NCI-H460 (cell line): ENCODE data around the gene MYMX. TPM values are rescaled to one million over a fixed set of nuclear protein-coding genes. Genes with fewer than 3 reads are reported as not detected.
A peak's percentile ranks its signal among the peaks of the same experiment; 100 is the strongest.
"Not testable (repeated sequence)": the region's sequence is repeated elsewhere in the genome, so short reads cannot be mapped to it uniquely, and the experiment has no call there.

ENCODE experiments used
- DNase-seq: peaks from one replicate; pipeline ENCODE4 v3.0.0-alpha.2; 2016; ENCODE audit warnings: low read depth; ENCODE audit errors: extremely low read depth
- polyA plus RNA-seq: library from polyadenylated mRNA; depleted of rRNA; stranded (reverse); fragments of >200 nt; gene quantifications from 2 replicates; pipeline ENCODE4 v1.2.3, GENCODE V29; 2014; cell fraction: nucleus; rRNA removed
- total RNA-seq: library from RNA; depleted of rRNA; stranded (reverse); fragments of >200 nt; shearing (Covaris generic); gene quantifications from 2 replicates; pipeline ENCODE4 v1.2.3, GENCODE V29; 2014; rRNA removed

The MYMX gene
- not detected in 2 replicates for total RNA-seq
- not detected in 2 replicates for polyA plus RNA-seq

DNA sequence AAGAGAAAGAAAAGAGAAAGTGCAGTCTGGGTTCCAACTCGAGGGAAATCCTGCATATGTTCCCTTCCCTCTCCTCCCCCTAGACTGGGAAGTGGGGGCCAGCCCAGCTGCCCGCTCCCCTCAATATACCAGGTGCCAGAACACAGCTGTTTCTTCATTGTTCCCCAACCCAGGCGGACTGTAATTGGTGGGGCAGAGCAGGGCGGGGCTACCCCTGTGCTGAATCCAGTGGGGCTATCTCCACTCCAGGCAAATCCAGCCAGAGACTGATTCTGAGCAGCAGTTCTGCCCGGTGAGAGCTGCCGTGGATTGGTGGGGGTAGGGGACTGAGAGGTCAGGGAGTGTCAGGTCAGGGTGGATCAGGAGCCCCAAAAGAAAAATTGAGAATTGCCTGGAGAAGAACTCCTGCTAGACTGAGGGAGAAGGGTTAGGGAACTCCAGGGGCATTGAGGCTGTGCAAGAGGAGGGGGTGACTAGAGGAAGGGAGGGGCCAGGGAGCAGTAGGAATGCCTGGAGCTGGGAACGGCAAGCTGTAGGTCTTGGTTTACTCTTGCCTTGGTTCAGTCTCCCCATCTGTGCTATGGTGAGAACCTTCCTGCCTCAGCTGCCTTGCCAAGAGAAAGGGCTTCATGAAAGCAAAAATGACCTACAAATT, at the start of gene MYMX:
TSS of gene MYMX (plus strand) at position 250 of the 655 bp plus-strand sequence. CDS start 546 bp downstream, outside the sequence.
- no peak for DNase-seq

DNA sequence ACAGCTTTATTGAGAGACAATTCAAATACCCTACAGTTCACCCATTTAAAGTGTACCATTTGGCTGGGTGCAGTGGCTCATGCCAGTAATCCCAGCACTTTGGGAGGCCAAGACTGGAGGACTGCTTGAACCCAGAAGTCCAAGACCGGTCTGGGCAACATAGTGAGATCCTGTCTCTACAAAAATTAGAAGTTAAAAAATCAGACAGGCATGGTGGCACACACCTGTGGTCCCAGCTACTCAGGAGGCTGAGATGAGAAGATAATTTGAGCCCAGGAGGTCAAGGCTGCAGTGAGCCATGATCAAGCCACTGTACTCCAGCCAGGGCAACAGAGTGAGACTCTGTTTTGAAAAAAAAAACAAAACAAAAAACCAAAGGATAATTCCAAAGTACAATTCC, 49.2 kb upstream of the MYMX start:
- no peak for DNase-seq

- DNase-seq, result no peak
These were observed 47.6 kb upstream of the MYMX start for GRCh38 chr6:44169154-44169553.

- DNase-seq, result no peak
These were observed 46.7 kb upstream of the MYMX start for GRCh38 chr6:44169886-44170570.

- DNase-seq, result no peak
These were observed 44.7 kb upstream of the MYMX start for GRCh38 chr6:44171899-44172546.

GRCh38 chr6:44172731-44173500, 43.8 kb upstream of the MYMX start:
- DNase-seq, result peak; percentile 56

- DNase-seq, result no peak
These were observed 40.5 kb upstream of the MYMX start for GRCh38 chr6:44176130-44176761.

GRCh38 chr6:44176762-44177509, 39.8 kb upstream of the MYMX start:
- no peak for DNase-seq

GRCh38 chr6:44177691-44178423, 38.9 kb upstream of the MYMX start:
- no peak for DNase-seq

DNA sequence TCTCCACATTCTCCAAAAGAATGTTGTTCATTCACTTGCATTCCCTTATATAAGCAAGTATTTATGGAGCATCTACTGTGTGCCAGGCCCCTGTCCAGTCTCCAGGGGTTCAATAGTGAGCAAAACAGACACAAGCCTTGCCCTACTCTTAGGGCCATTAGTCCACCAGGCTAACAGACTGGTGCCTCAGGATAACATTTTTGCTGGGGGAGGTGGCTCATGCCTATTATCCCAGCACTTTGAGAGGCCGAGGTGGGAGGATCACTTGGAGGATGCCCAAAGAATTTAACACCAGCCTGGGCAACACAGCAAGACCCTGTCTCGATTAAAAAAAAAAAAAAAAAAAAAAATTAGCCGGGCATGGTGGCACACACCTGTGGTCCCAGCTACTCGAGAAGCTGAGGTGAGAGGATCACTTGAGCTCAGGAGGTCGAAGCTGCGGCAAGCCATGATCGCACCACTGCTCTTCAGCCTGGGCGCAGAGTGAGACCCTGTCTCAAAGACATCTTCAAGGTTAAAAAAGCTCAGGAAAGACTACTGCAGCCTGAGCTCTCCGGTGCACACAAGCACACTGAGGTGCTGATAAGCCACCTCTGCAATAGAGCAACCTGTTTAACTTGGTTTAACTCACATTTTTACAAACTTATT, 38.2 kb upstream of the MYMX start:
- no peak for DNase-seq

DNA sequence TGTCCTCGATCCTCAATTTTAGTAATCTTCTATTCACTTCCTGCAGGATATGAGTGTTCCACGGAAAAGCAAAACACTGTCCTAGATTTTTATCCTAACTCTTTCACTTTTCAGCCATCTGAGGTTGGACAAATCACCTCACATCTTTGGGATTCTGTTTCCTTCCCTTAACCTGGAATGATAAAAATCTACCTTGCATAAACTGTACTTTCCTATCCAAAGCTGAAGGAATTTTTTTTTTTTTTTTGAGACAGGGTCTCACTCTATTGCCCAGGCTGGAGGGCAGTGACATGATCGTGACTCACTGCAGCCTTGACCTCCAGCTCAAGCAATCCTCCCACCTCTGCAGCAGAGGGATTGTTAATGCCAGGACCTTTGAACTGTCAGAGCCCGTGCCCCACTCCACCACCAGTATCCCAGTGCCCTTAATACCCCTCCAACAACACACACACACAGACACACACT, 37.6 kb upstream of the MYMX start:
- no peak for DNase-seq

GRCh38 chr6:44179648-44180047, 37.1 kb upstream of the MYMX start:
- no peak for DNase-seq

GRCh38 chr6:44180406-44180805, 36.3 kb upstream of the MYMX start:
- DNase-seq, result no peak

- no peak for DNase-seq
These were observed 35.8 kb upstream of the MYMX start for GRCh38 chr6:44180886-44181285.

DNA sequence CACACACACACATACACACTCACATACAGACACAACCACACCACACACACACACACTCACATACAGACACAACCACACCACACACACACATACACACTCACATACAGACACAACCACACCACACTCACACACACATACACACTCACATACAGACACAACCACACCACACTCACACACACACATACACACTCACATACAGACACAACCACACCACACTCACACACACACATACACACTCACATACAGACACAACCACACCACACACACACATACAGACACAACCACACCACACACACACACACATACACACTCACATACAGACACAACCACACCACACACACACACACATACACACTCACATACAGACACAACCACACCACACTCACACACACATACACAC, 34.9 kb upstream of the MYMX start:
- not testable (repeated sequence) for DNase-seq

- DNase-seq, result no peak
These were observed 33.8 kb upstream of the MYMX start for GRCh38 chr6:44182911-44183390.

GRCh38 chr6:44183783-44184182, 32.9 kb upstream of the MYMX start:
- DNase-seq, result no peak

GRCh38 chr6:44185356-44185755, 31.4 kb upstream of the MYMX start:
- not testable (repeated sequence) for DNase-seq
